GM18499 (cell line): ENCODE results near the gene TXLNG.

Source experiments
- ATAC-seq: cut with Tn5 transposase; IDR thresholded peaks from one replicate; pipeline ENCODE4 v1.9.1; 2021; ENCODE audit warnings: moderate number of reproducible peaks; ENCODE audit not compliant: insufficient read depth, unreplicated experiment

TXLNG gene

GRCh38 chrX:16836371-16836770, 50.1 kb downstream of the TXLNG start:
- no peak for ATAC-seq

GRCh38 chrX:16838202-16839066, 52.2 kb downstream of the TXLNG start:
- ATAC-seq: no peak

- no peak for ATAC-seq
These were observed 53.1 kb downstream of the TXLNG start for GRCh38 chrX:16839219-16839851.

GRCh38 chrX:16839852-16840460, 53.7 kb downstream of the TXLNG start:
- no peak for ATAC-seq

- ATAC-seq: no peak
These were observed 56.4 kb downstream of the TXLNG start for GRCh38 chrX:16842684-16843083.

GRCh38 chrX:16843208-16843909, 57.1 kb downstream of the TXLNG start:
- ATAC-seq: no peak

- no peak for ATAC-seq
These were observed 59.4 kb downstream of the TXLNG start for GRCh38 chrX:16845686-16846085.

- ATAC-seq: no peak
These were observed 62.3 kb downstream of the TXLNG start for GRCh38 chrX:16848541-16848940.

GRCh38 chrX:16851421-16851820, 65.2 kb downstream of the TXLNG start:
- no peak for ATAC-seq

GRCh38 chrX:16851827-16852226, 65.6 kb downstream of the TXLNG start:
- no peak for ATAC-seq

GRCh38 chrX:16852617-16853179, 66.4 kb downstream of the TXLNG start:
- no peak for ATAC-seq

GRCh38 chrX:16853537-16853936, 67.3 kb downstream of the TXLNG start:
- no peak for ATAC-seq

- peak; percentile 21 for ATAC-seq
These were observed 69.3 kb downstream of the TXLNG start for GRCh38 chrX:16855363-16856075.

GRCh38 chrX:16856076-16856404, 69.8 kb downstream of the TXLNG start:
- ATAC-seq: peak; percentile 66

- ATAC-seq: no peak
These were observed 70.5 kb downstream of the TXLNG start for GRCh38 chrX:16856744-16857143.

- ATAC-seq: no peak
These were observed 76.6 kb downstream of the TXLNG start for GRCh38 chrX:16862829-16863228.

GRCh38 chrX:16867947-16868346, 81.7 kb downstream of the TXLNG start:
- ATAC-seq: no peak

GRCh38 chrX:16868920-16869319, 82.7 kb downstream of the TXLNG start:
- ATAC-seq: no peak

- ATAC-seq: peak; percentile 8
These were observed 83.3 kb downstream of the TXLNG start for GRCh38 chrX:16869393-16870094.
